Liver (tissue), 9 donors: ENCODE results near the gene CYP24A1. TPM values are rescaled to one million over a fixed set of nuclear protein-coding genes. Genes with fewer than 3 reads are reported as not detected.

Source experiments
- DNase-seq: peaks from one replicate; pipeline ENCODE4 v3.0.0-alpha.2; 2017; ENCODE audit warnings: low spot score
- H3K27ac ChIP-seq, 2 donors: one replicate each; pipeline ENCODE4 v1.7.0; 2013; ENCODE audit warnings: inconsistent platforms in 2 of 2, low read length in 2 of 2, control low read depth in 1 of 2, low read depth in 1 of 2, mild to moderate bottlenecking in 1 of 2
- H3K27me3 ChIP-seq, 4 donors: one replicate each; pipeline versions ENCODE4 v1.6.1 to v1.7.0; 2013; ENCODE audit warnings: low read length in 3 of 4, inconsistent platforms in 1 of 4, mild to moderate bottlenecking in 1 of 4, moderate library complexity in 1 of 4; ENCODE audit not compliant: control insufficient read depth in 4 of 4, insufficient read depth in 4 of 4
- H3K36me3 ChIP-seq, 4 donors: one replicate each; pipeline versions ENCODE4 v1.6.1 to v1.7.0; 2013; ENCODE audit warnings: low read length in 3 of 4, mild to moderate bottlenecking in 3 of 4, low read depth in 1 of 4, moderate library complexity in 1 of 4; ENCODE audit not compliant: control insufficient read depth in 4 of 4, insufficient read depth in 3 of 4
- H3K4me1 ChIP-seq, 4 donors: one replicate each; pipeline versions ENCODE4 v1.6.1 to v1.7.0; 2013; ENCODE audit warnings: low read length in 3 of 4, mild to moderate bottlenecking in 3 of 4, moderate library complexity in 1 of 4; ENCODE audit not compliant: control insufficient read depth in 4 of 4, insufficient read depth in 4 of 4
- H3K4me3 ChIP-seq, 3 donors: one replicate each; pipeline versions ENCODE4 v1.6.1 to v1.7.0; 2013; ENCODE audit warnings: low read length in 3 of 3, control low read depth in 1 of 3, low read depth in 1 of 3, mild to moderate bottlenecking in 1 of 3
- H3K9ac ChIP-seq, 2 donors: one replicate each; pipeline ENCODE4 v1.7.0; 2013; ENCODE audit warnings: low read length in 2 of 2, mild to moderate bottlenecking in 2 of 2, moderate library complexity in 2 of 2, control low read depth in 1 of 2, low read depth in 1 of 2
- H3K9me3 ChIP-seq, 4 donors: one replicate each; pipeline versions ENCODE4 v1.6.1 to v1.7.0; 2013; ENCODE audit warnings: low read length in 3 of 4; ENCODE audit not compliant: control insufficient read depth in 4 of 4
- EGR1 ChIP-seq, 2 donors: IDR thresholded peaks; 2 replicates each; pipeline ENCODE4 v1.6.1; 2016 to 2018; ENCODE audit warnings: antibody characterized with exemption in 2 of 2, low read depth in 2 of 2
- FOXA1 ChIP-seq: IDR thresholded peaks from 2 replicates; pipeline ENCODE4 v1.6.1; 2016; ENCODE audit warnings: antibody characterized with exemption
- FOXA2 ChIP-seq: IDR thresholded peaks from 2 replicates; pipeline ENCODE4 v1.6.1; 2016; ENCODE audit warnings: antibody characterized with exemption
- GABPA ChIP-seq, 2 donors: IDR thresholded peaks in 1 of 2; conservative IDR thresholded peaks in 1 of 2; 2 replicates each; pipeline ENCODE4 v1.6.1; 2016; ENCODE audit warnings: antibody characterized with exemption in 2 of 2, mild to moderate bottlenecking in 1 of 2, moderate library complexity in 1 of 2
- HNF4A ChIP-seq, 2 donors: conservative IDR thresholded peaks; 2 replicates each; pipeline ENCODE4 v1.6.1; 2016; ENCODE audit warnings: antibody characterized with exemption in 2 of 2, mild to moderate bottlenecking in 2 of 2
- HNF4G ChIP-seq: IDR thresholded peaks from 2 replicates; pipeline ENCODE4 v1.6.1; 2016; ENCODE audit warnings: antibody characterized with exemption
- MAX ChIP-seq: IDR thresholded peaks from 2 replicates; pipeline ENCODE4 v1.6.1; 2016; ENCODE audit warnings: antibody characterized with exemption
- RAD21 ChIP-seq, 2 donors: IDR thresholded peaks; 2 replicates each; pipeline ENCODE4 v1.6.1; 2016; ENCODE audit warnings: antibody characterized with exemption in 2 of 2, mild to moderate bottlenecking in 2 of 2
- REST ChIP-seq: IDR thresholded peaks from 2 replicates; pipeline ENCODE4 v1.6.1; 2016; ENCODE audit warnings: antibody characterized with exemption, mild to moderate bottlenecking
- RXRA ChIP-seq, 2 donors: IDR thresholded peaks; 2 replicates each; pipeline ENCODE4 v1.6.1; 2017 to 2018; ENCODE audit warnings: antibody characterized with exemption in 2 of 2, mild to moderate bottlenecking in 1 of 2
- SP1 ChIP-seq: IDR thresholded peaks from 2 replicates; pipeline ENCODE4 v1.6.1; 2018; ENCODE audit warnings: antibody characterized with exemption, mild to moderate bottlenecking
- TAF1 ChIP-seq: conservative IDR thresholded peaks from 2 replicates; pipeline ENCODE4 v1.6.1; 2016; ENCODE audit warnings: antibody characterized with exemption, mild to moderate bottlenecking
- YY1 ChIP-seq: IDR thresholded peaks from 2 replicates; pipeline ENCODE4 v1.6.1; 2016; ENCODE audit warnings: antibody characterized with exemption, mild to moderate bottlenecking
- ZBTB33 ChIP-seq: IDR thresholded peaks from 2 replicates; pipeline ENCODE4 v1.6.1; 2016; ENCODE audit warnings: antibody characterized with exemption
- WGBS: extraction: QIAGEN DNeasy Blood & Tissue Kit; methylation state at CpG from one replicate; pipeline ENCODE4 v1.1.7; 2013; 5-methylcytosine and 5-hydroxymethylcytosine counted together
- polyA plus RNA-seq, 2 donors: library from polyadenylated mRNA; stranded (reverse) in 1 of 2; unstranded in 1 of 2; fragments of 200-250 nt in 1 of 2; fragments of >200 nt in 1 of 2; fragmentation: Nextera tagmentation in 1 of 2; extraction: Ambion mirVana in 1 of 2; gene quantifications; one replicate each; pipeline versions ENCODE4 v1.2.1 to v1.2.3, GENCODE V29; 2013 to 2015
- total RNA-seq, 2 donors: library from RNA; depleted of rRNA; stranded (reverse); fragments of >200 nt; gene quantifications; one replicate each; pipeline ENCODE4 v1.2.3, GENCODE V29; 2014
- TF ChIP-seq, protein P1 (sequence below): fragments of 150-350 bp; IDR thresholded peaks from 2 replicates; pipeline ENCODE4 v1.5.1; 2017; ENCODE audit warnings: improper control_type of control experiment, low read depth, low read length; ENCODE audit not compliant: missing input control
- donor health status: healthy.
- donor health status: healthy.
- donor health status: healthy.
- donor health status: healthy.
- donor health status: healthy.

Gene CYP24A1
- total and polyA plus RNA-seq, 4 donors: not detected

- H3K36me3 ChIP-seq: no peaks in the 10 kb centered on the region
- TF ChIP-seq REST (no peak), ZBTB33 (no peak), HNF4G (no peak), TAF1 (no peak), HNF4A (conservative IDR thresholded peaks at IDR 0.05) (no peak), MAX (no peak), EGR1 (IDR thresholded peaks at IDR 0.05; ENCODE audit: low read depth in 2 of 2) (no peak), YY1 (no peak), SP1 (no peak), GABPA (IDR thresholded peaks at IDR 0.05 in 1 of 2, conservative IDR thresholded peaks at IDR 0.05 in 1 of 2) (no peak), FOXA1 (no peak), RAD21 (IDR thresholded peaks at IDR 0.05) (no peak)
- TF ChIP-seq, protein P1, sequence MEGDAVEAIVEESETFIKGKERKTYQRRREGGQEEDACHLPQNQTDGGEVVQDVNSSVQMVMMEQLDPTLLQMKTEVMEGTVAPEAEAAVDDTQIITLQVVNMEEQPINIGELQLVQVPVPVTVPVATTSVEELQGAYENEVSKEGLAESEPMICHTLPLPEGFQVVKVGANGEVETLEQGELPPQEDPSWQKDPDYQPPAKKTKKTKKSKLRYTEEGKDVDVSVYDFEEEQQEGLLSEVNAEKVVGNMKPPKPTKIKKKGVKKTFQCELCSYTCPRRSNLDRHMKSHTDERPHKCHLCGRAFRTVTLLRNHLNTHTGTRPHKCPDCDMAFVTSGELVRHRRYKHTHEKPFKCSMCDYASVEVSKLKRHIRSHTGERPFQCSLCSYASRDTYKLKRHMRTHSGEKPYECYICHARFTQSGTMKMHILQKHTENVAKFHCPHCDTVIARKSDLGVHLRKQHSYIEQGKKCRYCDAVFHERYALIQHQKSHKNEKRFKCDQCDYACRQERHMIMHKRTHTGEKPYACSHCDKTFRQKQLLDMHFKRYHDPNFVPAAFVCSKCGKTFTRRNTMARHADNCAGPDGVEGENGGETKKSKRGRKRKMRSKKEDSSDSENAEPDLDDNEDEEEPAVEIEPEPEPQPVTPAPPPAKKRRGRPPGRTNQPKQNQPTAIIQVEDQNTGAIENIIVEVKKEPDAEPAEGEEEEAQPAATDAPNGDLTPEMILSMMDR: no peak
- no peak overlapping the region for H3K9ac ChIP-seq
- WGBS: 74% methylated on average over 5 of the region's 5 CpGs
- no peak for DNase-seq
- peaks cover 0 to 2% (median under 1%) of the 10 kb centered on the region in 4 donors for H3K4me1 ChIP-seq
- no peaks in the 10 kb centered on the region for H3K27me3 ChIP-seq
- no peaks in the 10 kb centered on the region for H3K9me3 ChIP-seq
- H3K4me3 ChIP-seq: no peak overlapping the region
- no peak overlapping the region for H3K27ac ChIP-seq
Observed at GRCh38 chr20:54203281-54203680, 29.5 kb upstream of the CYP24A1 start.

DNA sequence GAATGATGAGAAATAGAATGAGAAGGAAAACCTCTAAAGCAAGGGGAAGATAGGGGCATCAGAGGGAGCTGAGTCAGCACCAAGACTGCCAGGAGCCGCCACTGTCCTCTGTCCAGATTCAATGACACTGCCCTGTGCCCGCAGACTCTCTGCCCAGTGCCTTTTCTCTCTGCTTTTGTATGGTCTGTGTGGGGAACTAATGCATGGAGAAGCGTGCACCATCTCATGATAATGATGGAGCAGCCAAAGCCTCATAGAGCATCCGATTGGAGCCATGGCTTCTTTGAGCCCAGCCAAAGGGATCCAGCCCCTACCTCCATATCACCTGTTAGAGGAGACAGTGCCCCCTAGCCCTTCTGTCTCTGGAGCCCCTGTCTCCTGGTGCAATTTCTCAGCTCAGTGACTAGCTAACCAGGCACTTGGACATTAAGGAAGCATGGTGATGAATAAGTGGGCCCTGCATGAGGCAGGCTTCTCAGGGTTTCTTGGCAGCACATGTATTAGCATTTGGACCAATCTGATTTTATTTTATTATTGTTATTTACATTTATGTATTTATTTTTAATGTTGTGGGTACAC is 27.6 kb upstream of the CYP24A1 start:
- Histone ChIP-seq H3K36me3 (no peaks in the 10 kb centered on the region), H3K9ac (no peak overlapping the region), H3K27me3 (no peaks in the 10 kb centered on the region), H3K9me3 (no peaks in the 10 kb centered on the region), H3K27ac (no peak overlapping the region), H3K4me3 (no peak overlapping the region), H3K4me1 (no peaks in the 10 kb centered on the region)
- no peak for DNase-seq
- WGBS: 88% methylated on average over 4 of the region's 4 CpGs
- TF ChIP-seq EGR1 (IDR thresholded peaks at IDR 0.05; ENCODE audit: low read depth in 2 of 2) (no peak), HNF4G (no peak), REST (no peak), FOXA2 (no peak), FOXA1 (no peak), TAF1 (no peak), YY1 (no peak), GABPA (IDR thresholded peaks at IDR 0.05 in 1 of 2, conservative IDR thresholded peaks at IDR 0.05 in 1 of 2) (no peak), RXRA (IDR thresholded peaks at IDR 0.05) (no peak)
- TF ChIP-seq, protein P1: no peak
